ENCODE measurements around the gene ERG. TPM values are rescaled to one million over a fixed set of nuclear protein-coding genes. Genes with fewer than 3 reads are reported as not detected.

Gene ERG
- total and polyA plus RNA-seq, 2 experiments from 2014 or later = 0.14 to 0.44 TPM

DNA sequence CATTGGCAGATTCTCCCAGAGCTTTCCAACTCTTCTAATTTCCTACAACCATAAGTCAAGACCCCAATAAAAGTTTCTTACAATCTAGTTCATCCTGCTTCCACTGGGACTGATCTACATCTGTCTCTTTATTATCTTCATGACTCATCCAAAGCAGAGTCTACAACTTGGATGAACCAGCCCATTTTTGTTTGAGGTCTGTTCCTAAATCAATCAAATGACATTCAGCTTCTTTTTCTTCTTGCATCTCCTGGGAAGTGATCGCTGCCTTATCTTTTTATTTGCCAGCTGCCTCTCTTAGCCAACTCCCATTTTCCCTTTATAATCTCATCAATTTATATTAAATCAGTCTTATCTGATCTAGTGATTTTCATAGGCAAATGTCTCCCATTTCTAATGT is 105.6 kb downstream of the ERG start (continued):
- TF ChIP-seq, protein P1, sequence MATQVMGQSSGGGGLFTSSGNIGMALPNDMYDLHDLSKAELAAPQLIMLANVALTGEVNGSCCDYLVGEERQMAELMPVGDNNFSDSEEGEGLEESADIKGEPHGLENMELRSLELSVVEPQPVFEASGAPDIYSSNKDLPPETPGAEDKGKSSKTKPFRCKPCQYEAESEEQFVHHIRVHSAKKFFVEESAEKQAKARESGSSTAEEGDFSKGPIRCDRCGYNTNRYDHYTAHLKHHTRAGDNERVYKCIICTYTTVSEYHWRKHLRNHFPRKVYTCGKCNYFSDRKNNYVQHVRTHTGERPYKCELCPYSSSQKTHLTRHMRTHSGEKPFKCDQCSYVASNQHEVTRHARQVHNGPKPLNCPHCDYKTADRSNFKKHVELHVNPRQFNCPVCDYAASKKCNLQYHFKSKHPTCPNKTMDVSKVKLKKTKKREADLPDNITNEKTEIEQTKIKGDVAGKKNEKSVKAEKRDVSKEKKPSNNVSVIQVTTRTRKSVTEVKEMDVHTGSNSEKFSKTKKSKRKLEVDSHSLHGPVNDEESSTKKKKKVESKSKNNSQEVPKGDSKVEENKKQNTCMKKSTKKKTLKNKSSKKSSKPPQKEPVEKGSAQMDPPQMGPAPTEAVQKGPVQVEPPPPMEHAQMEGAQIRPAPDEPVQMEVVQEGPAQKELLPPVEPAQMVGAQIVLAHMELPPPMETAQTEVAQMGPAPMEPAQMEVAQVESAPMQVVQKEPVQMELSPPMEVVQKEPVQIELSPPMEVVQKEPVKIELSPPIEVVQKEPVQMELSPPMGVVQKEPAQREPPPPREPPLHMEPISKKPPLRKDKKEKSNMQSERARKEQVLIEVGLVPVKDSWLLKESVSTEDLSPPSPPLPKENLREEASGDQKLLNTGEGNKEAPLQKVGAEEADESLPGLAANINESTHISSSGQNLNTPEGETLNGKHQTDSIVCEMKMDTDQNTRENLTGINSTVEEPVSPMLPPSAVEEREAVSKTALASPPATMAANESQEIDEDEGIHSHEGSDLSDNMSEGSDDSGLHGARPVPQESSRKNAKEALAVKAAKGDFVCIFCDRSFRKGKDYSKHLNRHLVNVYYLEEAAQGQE (IDR thresholded peaks at IDR 0.05; ENCODE audit: unreplicated experiment) = no peak
- TF ChIP-seq NANOG (IDR thresholded peaks at IDR 0.05; ENCODE audit: borderline replicate concordance) = no peak

DNA sequence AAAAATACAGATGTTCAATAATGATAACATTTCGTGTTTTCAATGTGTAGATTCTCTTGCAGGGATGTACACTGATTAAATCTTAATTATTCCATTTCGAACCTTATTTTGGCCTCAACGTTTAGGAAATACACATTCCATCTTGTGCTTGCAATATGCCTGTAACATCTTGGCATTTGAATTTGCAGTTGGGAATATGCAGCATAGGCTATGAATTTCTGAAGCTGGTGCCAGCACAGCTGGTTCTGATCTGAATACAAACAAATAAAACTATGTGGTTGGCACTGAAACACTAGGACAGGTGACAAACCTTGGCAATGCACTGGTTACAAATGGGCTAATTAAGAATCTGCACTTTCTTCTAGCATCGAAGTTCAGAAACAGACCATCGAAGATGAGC is 108.4 kb downstream of the ERG start:
- no peaks in the 10 kb centered on the region for H3K79me2 ChIP-seq (replicated peaks; ENCODE audit: insufficient read depth)
- TF ChIP-seq NANOG (IDR thresholded peaks at IDR 0.05; ENCODE audit: borderline replicate concordance) (no peak), ZNF114 (CRISPR knock-in tag; IDR thresholded peaks at IDR 0.05) (no peak), POLR2AphosphoS5 (IDR thresholded peaks at IDR 0.05; ENCODE audit: low read depth) (no peak), EZH2 (IDR thresholded peaks at IDR 0.05; ENCODE audit: low read depth, unreplicated experiment) (no peak)
- TF ChIP-seq, protein P1 (IDR thresholded peaks at IDR 0.05; ENCODE audit: unreplicated experiment) = no peak
- TF ChIP-seq, protein P2, sequence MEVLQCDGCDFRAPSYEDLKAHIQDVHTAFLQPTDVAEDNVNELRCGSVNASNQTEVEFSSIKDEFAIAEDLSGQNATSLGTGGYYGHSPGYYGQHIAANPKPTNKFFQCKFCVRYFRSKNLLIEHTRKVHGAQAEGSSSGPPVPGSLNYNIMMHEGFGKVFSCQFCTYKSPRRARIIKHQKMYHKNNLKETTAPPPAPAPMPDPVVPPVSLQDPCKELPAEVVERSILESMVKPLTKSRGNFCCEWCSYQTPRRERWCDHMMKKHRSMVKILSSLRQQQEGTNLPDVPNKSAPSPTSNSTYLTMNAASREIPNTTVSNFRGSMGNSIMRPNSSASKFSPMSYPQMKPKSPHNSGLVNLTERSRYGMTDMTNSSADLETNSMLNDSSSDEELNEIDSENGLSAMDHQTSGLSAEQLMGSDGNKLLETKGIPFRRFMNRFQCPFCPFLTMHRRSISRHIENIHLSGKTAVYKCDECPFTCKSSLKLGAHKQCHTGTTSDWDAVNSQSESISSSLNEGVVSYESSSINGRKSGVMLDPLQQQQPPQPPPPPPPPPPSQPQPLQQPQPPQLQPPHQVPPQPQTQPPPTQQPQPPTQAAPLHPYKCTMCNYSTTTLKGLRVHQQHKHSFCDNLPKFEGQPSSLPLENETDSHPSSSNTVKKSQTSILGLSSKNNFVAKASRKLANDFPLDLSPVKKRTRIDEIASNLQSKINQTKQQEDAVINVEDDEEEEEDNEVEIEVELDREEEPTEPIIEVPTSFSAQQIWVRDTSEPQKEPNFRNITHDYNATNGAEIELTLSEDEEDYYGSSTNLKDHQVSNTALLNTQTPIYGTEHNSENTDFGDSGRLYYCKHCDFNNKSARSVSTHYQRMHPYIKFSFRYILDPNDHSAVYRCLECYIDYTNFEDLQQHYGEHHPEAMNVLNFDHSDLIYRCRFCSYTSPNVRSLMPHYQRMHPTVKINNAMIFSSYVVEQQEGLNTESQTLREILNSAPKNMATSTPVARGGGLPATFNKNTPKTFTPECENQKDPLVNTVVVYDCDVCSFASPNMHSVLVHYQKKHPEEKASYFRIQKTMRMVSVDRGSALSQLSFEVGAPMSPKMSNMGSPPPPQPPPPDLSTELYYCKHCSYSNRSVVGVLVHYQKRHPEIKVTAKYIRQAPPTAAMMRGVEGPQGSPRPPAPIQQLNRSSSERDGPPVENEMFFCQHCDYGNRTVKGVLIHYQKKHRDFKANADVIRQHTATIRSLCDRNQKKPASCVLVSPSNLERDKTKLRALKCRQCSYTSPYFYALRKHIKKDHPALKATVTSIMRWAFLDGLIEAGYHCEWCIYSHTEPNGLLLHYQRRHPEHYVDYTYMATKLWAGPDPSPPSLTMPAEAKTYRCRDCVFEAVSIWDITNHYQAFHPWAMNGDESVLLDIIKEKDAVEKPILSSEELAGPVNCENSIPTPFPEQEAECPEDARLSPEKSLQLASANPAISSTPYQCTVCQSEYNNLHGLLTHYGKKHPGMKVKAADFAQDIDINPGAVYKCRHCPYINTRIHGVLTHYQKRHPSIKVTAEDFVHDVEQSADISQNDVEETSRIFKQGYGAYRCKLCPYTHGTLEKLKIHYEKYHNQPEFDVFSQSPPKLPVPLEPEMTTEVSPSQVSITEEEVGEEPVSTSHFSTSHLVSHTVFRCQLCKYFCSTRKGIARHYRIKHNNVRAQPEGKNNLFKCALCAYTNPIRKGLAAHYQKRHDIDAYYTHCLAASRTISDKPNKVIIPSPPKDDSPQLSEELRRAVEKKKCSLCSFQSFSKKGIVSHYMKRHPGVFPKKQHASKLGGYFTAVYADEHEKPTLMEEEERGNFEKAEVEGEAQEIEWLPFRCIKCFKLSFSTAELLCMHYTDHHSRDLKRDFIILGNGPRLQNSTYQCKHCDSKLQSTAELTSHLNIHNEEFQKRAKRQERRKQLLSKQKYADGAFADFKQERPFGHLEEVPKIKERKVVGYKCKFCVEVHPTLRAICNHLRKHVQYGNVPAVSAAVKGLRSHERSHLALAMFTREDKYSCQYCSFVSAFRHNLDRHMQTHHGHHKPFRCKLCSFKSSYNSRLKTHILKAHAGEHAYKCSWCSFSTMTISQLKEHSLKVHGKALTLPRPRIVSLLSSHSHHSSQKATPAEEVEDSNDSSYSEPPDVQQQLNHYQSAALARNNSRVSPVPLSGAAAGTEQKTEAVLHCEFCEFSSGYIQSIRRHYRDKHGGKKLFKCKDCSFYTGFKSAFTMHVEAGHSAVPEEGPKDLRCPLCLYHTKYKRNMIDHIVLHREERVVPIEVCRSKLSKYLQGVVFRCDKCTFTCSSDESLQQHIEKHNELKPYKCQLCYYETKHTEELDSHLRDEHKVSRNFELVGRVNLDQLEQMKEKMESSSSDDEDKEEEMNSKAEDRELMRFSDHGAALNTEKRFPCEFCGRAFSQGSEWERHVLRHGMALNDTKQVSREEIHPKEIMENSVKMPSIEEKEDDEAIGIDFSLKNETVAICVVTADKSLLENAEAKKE (CRISPR knock-in tag; IDR thresholded peaks at IDR 0.05) = no peak
- H3K4me2 ChIP-seq = no peak overlapping the region
- H4K20me1 ChIP-seq (replicated peaks; ENCODE audit: insufficient read depth) = no peaks in the 10 kb centered on the region
- H3K27me3 ChIP-seq (ENCODE audit: insufficient read depth) = no peaks in the 10 kb centered on the region
- H3F3A ChIP-seq (replicated peaks; ENCODE audit: low read depth) = no peaks in the 10 kb centered on the region
- H3K9me2 ChIP-seq (ENCODE audit: insufficient read depth) = 0 out of 2 replicates have a peak, but pooled peaks cover 4% of the 10 kb centered on the region
- no peaks in the 10 kb centered on the region for H3K9me3 Mint-ChIP-seq
- peaks cover 2% of the 10 kb centered on the region; the same call in 1 of the 3 replicates for H3K36me3 Mint-ChIP-seq (ENCODE audit: low read depth)
- no peak for ATAC-seq
- no peak overlapping the region for H3K27ac Mint-ChIP-seq
- peaks cover 10% of the 10 kb centered on the region; the same call in 2 of the 3 replicates for H3K4me1 Mint-ChIP-seq
- no peaks in the 10 kb centered on the region for H3K27me3 Mint-ChIP-seq (ENCODE audit: insufficient read depth, low read depth, poor library complexity)
- H3K27ac ChIP-seq (ENCODE audit: low read depth) = no peak overlapping the region
- H3K4me1 ChIP-seq (ENCODE audit: insufficient read depth) = peaks cover 9% of the 10 kb centered on the region
- no peaks in the 10 kb centered on the region for H3K36me3 ChIP-seq (ENCODE audit: insufficient read depth)
- DNase-seq (ENCODE audit: low spot score) = no peak
- H3K4me3 Mint-ChIP-seq = no peak overlapping the region
- no peak overlapping the region for H3K4me3 ChIP-seq
- no peak overlapping the region for H2AFZ ChIP-seq
